HepG2 (cell line): ENCODE data around the gene PDCD11. TPM values are rescaled to one million over a fixed set of nuclear protein-coding genes. Genes with fewer than 3 reads are reported as not detected.
A peak's percentile ranks its signal among the peaks of the same experiment; 100 is the strongest.

Experiments used
- DZIP1 ChIP-seq: sonication (generic); formaldehyde crosslinking; IDR thresholded peaks from 2 replicates; pipeline ENCODE4 v1.5.0; 2020; ENCODE audit warnings: mild to moderate bottlenecking, missing genetic modification reagents
- EEA1 ChIP-seq: sonication (generic); formaldehyde crosslinking; IDR thresholded peaks from 2 replicates; pipeline ENCODE4 v1.5.1; 2020; ENCODE audit warnings: mild to moderate bottlenecking, missing genetic modification reagents, borderline replicate concordance
- FOXK2 ChIP-seq: fragments of 450-650 bp; IDR thresholded peaks from 2 replicates; pipeline ENCODE4 v1.6.1; 2016
- GZF1 ChIP-seq: sonication (generic); formaldehyde crosslinking; IDR thresholded peaks from 2 replicates; pipeline ENCODE4 v1.5.1; 2020; ENCODE audit warnings: mild to moderate bottlenecking, missing genetic modification reagents
- IRF9 ChIP-seq: sonication (generic); formaldehyde crosslinking; IDR thresholded peaks from 2 replicates; pipeline ENCODE4 v1.8.0; 2022; ENCODE audit warnings: missing genetic modification reagents, mild to moderate bottlenecking, borderline replicate concordance
- MED8 ChIP-seq: sonication (generic); formaldehyde crosslinking; IDR thresholded peaks from 2 replicates; pipeline ENCODE4 v1.8.1; 2023; ENCODE audit warnings: mild to moderate bottlenecking, missing genetic modification reagents; ENCODE audit not compliant: insufficient replicate concordance
- SNRNP70 ChIP-seq: fragments of 200-400 bp; formaldehyde crosslinking; IDR thresholded peaks from 2 replicates; pipeline ENCODE4 v1.6.1; 2017; ENCODE audit warnings: mild to moderate bottlenecking, low read depth, low read length, moderate library complexity
- SRSF4 ChIP-seq: fragments of 200-400 bp; formaldehyde crosslinking; IDR thresholded peaks from one replicate; pipeline ENCODE4 v1.6.1; 2018; ENCODE audit warnings: mild to moderate bottlenecking, low read depth, low read length, moderate library complexity; ENCODE audit not compliant: poor library complexity, severe bottlenecking
- STAT5B ChIP-seq: sonication (generic); formaldehyde crosslinking; IDR thresholded peaks from 2 replicates; pipeline ENCODE4 v1.4.0; 2020; ENCODE audit warnings: missing genetic modification reagents
- SUZ12 ChIP-seq: fragments of 150-350 bp; IDR thresholded peaks from 2 replicates; pipeline ENCODE4 v1.6.1; 2014; ENCODE audit warnings: low read depth, low read length
- THYN1 ChIP-seq: sonication (generic); formaldehyde crosslinking; IDR thresholded peaks from 2 replicates; pipeline ENCODE4 v1.8.1; 2023; ENCODE audit warnings: low read depth, mild to moderate bottlenecking, moderate library complexity, missing genetic modification reagents, borderline replicate concordance
- XRCC5 ChIP-seq: fragments of 200-400 bp; formaldehyde crosslinking; optimal IDR thresholded peaks from 2 replicates; pipeline ENCODE3; 2017; ENCODE audit warnings: mild to moderate bottlenecking, low read length
- ZBTB4 ChIP-seq: sonication (generic); formaldehyde crosslinking; IDR thresholded peaks from 2 replicates; pipeline ENCODE4 v1.4.0; 2020; ENCODE audit warnings: missing genetic modification reagents, mild to moderate bottlenecking, borderline replicate concordance
- ZBTB49 ChIP-seq: sonication (generic); formaldehyde crosslinking; IDR thresholded peaks from 2 replicates; pipeline ENCODE4 v1.4.0; 2020; ENCODE audit warnings: missing genetic modification reagents, borderline replicate concordance
- ZNF10 ChIP-seq: sonication (generic); formaldehyde crosslinking; IDR thresholded peaks from 2 replicates; pipeline ENCODE4 v1.4.0; 2020; ENCODE audit warnings: mild to moderate bottlenecking, low read depth, missing genetic modification reagents, borderline replicate concordance
- ZNF430 ChIP-seq: sonication (generic); formaldehyde crosslinking; IDR thresholded peaks from 2 replicates; pipeline ENCODE4 v1.9.0; 2021; ENCODE audit warnings: mild to moderate bottlenecking, missing genetic modification reagents
- ZNF598 ChIP-seq: sonication (generic); formaldehyde crosslinking; IDR thresholded peaks from 2 replicates; pipeline ENCODE4 v1.5.1; 2020; ENCODE audit warnings: mild to moderate bottlenecking, missing genetic modification reagents, borderline replicate concordance
- ZNF691 ChIP-seq: sonication (generic); formaldehyde crosslinking; IDR thresholded peaks from 2 replicates; pipeline ENCODE4 v1.4.0; 2020; ENCODE audit warnings: missing genetic modification reagents, low read depth, mild to moderate bottlenecking, borderline replicate concordance
- polyA plus RNA-seq, 8 experiments: library from polyadenylated mRNA; depleted of rRNA in 3 of 8; stranded (reverse) in 7 of 8; unstranded in 1 of 8; fragments of >200 nt; fragmentation: Illumina TruSeq in 4 of 8; extraction: Trizol in 4 of 8; gene quantifications; 2 replicates each; pipeline versions ENCODE4 v1.2.1 to v1.2.3, GENCODE V29; 2011 to 2016; ENCODE audit warnings: low read depth in 4 of 8, missing spikeins in 1 of 8, mixed read lengths in 1 of 8; ENCODE audit not compliant: insufficient read depth in 1 of 8
- total RNA-seq, 5 experiments: library from RNA; depleted of rRNA; stranded (reverse); fragments of >200 nt; fragmentation: Illumina TruSeq; extraction: Trizol; gene quantifications; 2 replicates each; pipeline ENCODE4 v1.2.3, GENCODE V29; 2016; ENCODE audit warnings: low read depth in 1 of 5

Gene PDCD11
- total and polyA plus RNA-seq, 2 of the 13 experiments (the other 11 are each of a cell fraction or from before 2014, with no cell fraction given) = 12.8 to 52.8 TPM

- TF ChIP-seq ZNF10 (no peak), ZBTB4 (CRISPR knock-in tag) (no peak), ZNF598 (CRISPR knock-in tag) (no peak; the same call in 1 of the 2 replicates), ZNF430 (CRISPR knock-in tag) (peak; percentile 53; the same call in 1 of the 2 replicates), GZF1 (no peak), FOXK2 (peak; percentile 71; the same call in 1 of the 2 replicates), EEA1 (peak; percentile 96), MED8 (CRISPR knock-in tag) (peak; percentile 78), ZBTB49 (CRISPR knock-in tag) (0 out of 2 replicates have a peak, but pooled peaks have one; percentile 47), IRF9 (CRISPR knock-in tag) (peak; percentile 99), SRSF4 (no peak), ZNF691 (CRISPR knock-in tag) (no peak; the same call in 1 of the 2 replicates), THYN1 (CRISPR knock-in tag) (no peak), SNRNP70 (no peak), SUZ12 (no peak), STAT5B (no peak), DZIP1 (CRISPR knock-in tag) (peak; percentile 33; the same call in 1 of the 2 replicates), XRCC5 (peak; percentile 50)
These were observed 28.5 kb upstream of the PDCD11 start, which contains the start of gene TAF5 (continued) for GRCh38 chr10:103367782-103368518.
